Measurements from ENCODE around the gene CUBN. TPM values are rescaled to one million over a fixed set of nuclear protein-coding genes. Genes with fewer than 3 reads are reported as not detected.

CUBN gene
- total RNA-seq, 1 donor, result 1.1 TPM

DNA sequence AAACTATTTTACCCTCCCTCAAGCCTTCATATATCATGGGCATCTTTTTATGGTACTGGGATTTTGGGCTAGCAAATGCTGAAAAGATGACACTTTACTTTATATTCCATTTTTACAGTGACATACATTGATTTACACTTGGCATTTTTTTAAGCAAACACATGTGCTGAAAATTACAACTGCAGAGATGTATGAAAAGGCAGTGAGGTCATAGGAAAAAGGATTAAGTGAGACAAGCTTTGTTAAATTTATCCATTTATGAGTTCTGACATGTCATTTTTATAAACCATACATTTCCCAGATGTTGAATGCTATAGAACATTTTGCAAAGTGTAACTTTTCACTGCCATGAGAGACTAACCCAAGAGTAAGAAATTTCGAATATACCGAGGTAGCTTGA, 243.6 kb downstream of the CUBN start:
- no peak for DNase-seq (ENCODE audit: insufficient read length, low spot score, missing footprints)

GRCh38 chr10:16884497-16884896, 245.1 kb downstream of the CUBN start:
- H3K79me2 ChIP-seq (ENCODE audit: insufficient read depth, low read length), result no peaks in the 10 kb centered on the region
- TF ChIP-seq CTCF (IDR thresholded peaks at IDR 0.05; ENCODE audit: extremely low read depth, low read depth, low read length), result no peak
- no peaks in the 10 kb centered on the region for H4K20me1 ChIP-seq (ENCODE audit: insufficient read depth, low read length)
- no peaks in the 10 kb centered on the region for H3K9me3 ChIP-seq (ENCODE audit: low read depth, low read length)
- H3K36me3 ChIP-seq (ENCODE audit: insufficient read depth, low read length), result no peaks in the 10 kb centered on the region
- H2AFZ ChIP-seq (ENCODE audit: low read length), result no peak overlapping the region
- no peak overlapping the region for H3K4me2 ChIP-seq (ENCODE audit: insufficient read depth, low read length)
- peaks cover 10% of the 10 kb centered on the region for H3K4me1 ChIP-seq (ENCODE audit: insufficient read depth, low read length)
- no peaks in the 10 kb centered on the region for H3K27me3 ChIP-seq (ENCODE audit: insufficient read depth, low read length)
- no peak overlapping the region for H3K4me3 ChIP-seq (ENCODE audit: insufficient read depth, low read length)
- H3K27ac ChIP-seq (ENCODE audit: low read depth, low read length), result no peak overlapping the region
- no peak for DNase-seq (ENCODE audit: insufficient read length, low spot score, missing footprints)

More for the DNA sequence above, 243.6 kb downstream of the CUBN start:
- Histone ChIP-seq H3K4me2 (ENCODE audit: insufficient read depth, low read length) (no peak overlapping the region), H2AFZ (ENCODE audit: low read length) (no peak overlapping the region), H3K36me3 (ENCODE audit: insufficient read depth, low read length) (no peaks in the 10 kb centered on the region), H3K9me3 (ENCODE audit: low read depth, low read length) (no peaks in the 10 kb centered on the region), H3K4me1 (ENCODE audit: insufficient read depth, low read length) (peaks cover 10% of the 10 kb centered on the region), H3K27me3 (ENCODE audit: insufficient read depth, low read length) (no peaks in the 10 kb centered on the region), H3K4me3 (ENCODE audit: insufficient read depth, low read length) (no peak overlapping the region), H3K27ac (ENCODE audit: low read depth, low read length) (no peak overlapping the region), H4K20me1 (ENCODE audit: insufficient read depth, low read length) (no peaks in the 10 kb centered on the region), H3K79me2 (ENCODE audit: insufficient read depth, low read length) (no peaks in the 10 kb centered on the region)
- TF ChIP-seq CTCF (IDR thresholded peaks at IDR 0.05; ENCODE audit: extremely low read depth, low read depth, low read length), result no peak

- TF ChIP-seq CTCF (IDR thresholded peaks at IDR 0.05; ENCODE audit: extremely low read depth, low read depth, low read length), result no peak
- Histone ChIP-seq H3K27ac (ENCODE audit: low read depth, low read length) (no peak overlapping the region), H3K79me2 (ENCODE audit: insufficient read depth, low read length) (no peaks in the 10 kb centered on the region), H3K9me3 (ENCODE audit: low read depth, low read length) (no peaks in the 10 kb centered on the region), H3K4me3 (ENCODE audit: insufficient read depth, low read length) (no peak overlapping the region), H2AFZ (ENCODE audit: low read length) (no peak overlapping the region), H3K4me2 (ENCODE audit: insufficient read depth, low read length) (no peak overlapping the region), H3K4me1 (ENCODE audit: insufficient read depth, low read length) (peaks cover 10% of the 10 kb centered on the region), H3K27me3 (ENCODE audit: insufficient read depth, low read length) (no peaks in the 10 kb centered on the region), H3K36me3 (ENCODE audit: insufficient read depth, low read length) (no peaks in the 10 kb centered on the region), H4K20me1 (ENCODE audit: insufficient read depth, low read length) (no peaks in the 10 kb centered on the region)
- no peak for DNase-seq (ENCODE audit: insufficient read length, low spot score, missing footprints)
These were observed 246.5 kb downstream of the CUBN start for GRCh38 chr10:16883084-16883483.

GRCh38 chr10:16870331-16870730, 259.3 kb downstream of the CUBN start:
- no peak for DNase-seq (ENCODE audit: insufficient read length, low spot score, missing footprints)
- TF ChIP-seq CTCF (IDR thresholded peaks at IDR 0.05; ENCODE audit: extremely low read depth, low read depth, low read length), result no peak
- H3K4me2 ChIP-seq (ENCODE audit: insufficient read depth, low read length), result no peak overlapping the region

More at GRCh38 chr10:16870331-16870730, 259.3 kb downstream of the CUBN start:
- Histone ChIP-seq H3K4me3 (ENCODE audit: insufficient read depth, low read length) (no peak overlapping the region), H3K36me3 (ENCODE audit: insufficient read depth, low read length) (no peaks in the 10 kb centered on the region), H3K79me2 (ENCODE audit: insufficient read depth, low read length) (no peaks in the 10 kb centered on the region), H3K27ac (ENCODE audit: low read depth, low read length) (no peak overlapping the region), H3K9me3 (ENCODE audit: low read depth, low read length) (no peaks in the 10 kb centered on the region), H4K20me1 (ENCODE audit: insufficient read depth, low read length) (no peaks in the 10 kb centered on the region), H3K27me3 (ENCODE audit: insufficient read depth, low read length) (no peaks in the 10 kb centered on the region), H2AFZ (ENCODE audit: low read length) (peak overlapping the region; percentile 61), H3K4me1 (ENCODE audit: insufficient read depth, low read length) (peaks cover 15% of the 10 kb centered on the region)
